ENCODE measurements around the gene RNF225.
A peak's percentile ranks its signal among the peaks of the same experiment; 100 is the strongest.
"Not testable (repeated sequence)": the region's sequence is repeated elsewhere in the genome, so short reads cannot be mapped to it uniquely, and the experiment has no call there.

RNF225 gene

GRCh38 chr19:58409010-58409790 is 13.7 kb downstream of the RNF225 start:
- no peak for DNase-seq

GRCh38 chr19:58416604-58417003 is 21.1 kb downstream of the RNF225 start:
- DNase-seq: no peak

- DNase-seq: no peak
These were observed 21.6 kb downstream of the RNF225 start for GRCh38 chr19:58417071-58417470.

- DNase-seq: no peak
These were observed 33.2 kb downstream of the RNF225 start for GRCh38 chr19:58428617-58429016.

- DNase-seq: no peak
These were observed 34.3 kb downstream of the RNF225 start for GRCh38 chr19:58429745-58430144.

- DNase-seq: no peak
These were observed 38.8 kb downstream of the RNF225 start for GRCh38 chr19:58434217-58434616.

- peak; percentile 91 for DNase-seq
These were observed 44.4 kb downstream of the RNF225 start, which contains the start of gene ZNF132 for GRCh38 chr19:58439576-58440554. Gene ZNF132 (minus strand): TSS chr19:58440153. CDS start chr19:58439821, 332 bp downstream.

GRCh38 chr19:58440556-58440955 is 45.1 kb downstream of the RNF225 start:
- DNase-seq: no peak

GRCh38 chr19:58442986-58443385 is 47.5 kb downstream of the RNF225 start:
- DNase-seq: not testable (repeated sequence)

All from stimulated activated CD4-positive, alpha-beta T cell treated with anti-CD3 and anti-CD28 coated beads, Interleukin-4, amount 100 ng/mL, for 1 hour (primary cell).